ENCODE measurements around the gene SLC6A2.

Gene SLC6A2

GRCh38 chr16:55640701-55641327 is 15.0 kb upstream of the SLC6A2 start:
- Histone ChIP-seq H2AFZ (no peak overlapping the region), H3K27me3 (ENCODE audit: control insufficient read depth, insufficient read depth, low read length) (no peaks in the 10 kb centered on the region), H3K4me1 (no peaks in the 10 kb centered on the region), H3K4me3 (ENCODE audit: low read depth, low read length) (no peak overlapping the region), H3K9ac (no peak overlapping the region), H3K79me2 (no peaks in the 10 kb centered on the region), H3K9me3 (ENCODE audit: control insufficient read depth, low read length) (no peaks in the 10 kb centered on the region), H3K36me3 (ENCODE audit: control insufficient read depth, insufficient read depth, low read length) (no peaks in the 10 kb centered on the region), H3K4me2 (ENCODE audit: low read length) (no peak overlapping the region), H3K27ac (no peak overlapping the region)
- TF ChIP-seq CTCF (IDR thresholded peaks at IDR 0.05) = no peak

DNA sequence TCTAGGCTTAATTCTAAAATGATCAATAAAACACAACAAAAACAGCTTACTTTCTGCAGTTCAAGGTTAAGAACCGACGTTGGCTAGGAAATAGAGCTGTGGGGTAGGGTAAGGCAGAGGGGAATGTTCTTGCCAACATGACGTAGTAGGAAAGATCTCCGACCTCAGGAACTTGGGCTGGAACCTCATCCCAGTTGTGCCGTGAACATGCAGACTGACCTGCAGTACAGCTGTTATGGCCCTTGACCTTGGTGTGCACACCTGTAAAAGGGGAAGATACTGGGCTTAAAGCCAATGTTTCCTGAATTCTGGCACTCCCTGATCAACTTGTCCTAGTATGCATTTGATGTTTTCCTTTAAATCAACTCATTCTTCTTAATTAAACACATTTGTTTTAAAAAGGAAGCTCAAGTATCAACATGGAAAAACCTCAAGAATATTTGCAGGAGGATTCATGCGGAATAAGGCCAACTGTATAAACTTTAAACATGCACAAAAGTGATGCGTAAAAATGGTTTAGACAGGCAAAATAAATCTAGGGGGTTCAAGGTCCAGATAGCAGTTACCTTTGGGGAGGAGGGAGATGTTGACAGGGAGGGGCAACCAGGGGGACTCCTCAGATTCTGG is 14.2 kb upstream of the SLC6A2 start:
- no peak for TF ChIP-seq CTCF (IDR thresholded peaks at IDR 0.05)
- H3K79me2 ChIP-seq = no peaks in the 10 kb centered on the region
- no peak overlapping the region for H3K27ac ChIP-seq
- H3K9ac ChIP-seq = no peak overlapping the region
- no peaks in the 10 kb centered on the region for H3K4me1 ChIP-seq
- no peaks in the 10 kb centered on the region for H3K9me3 ChIP-seq (ENCODE audit: control insufficient read depth, low read length)
- H2AFZ ChIP-seq = no peak overlapping the region
- H3K36me3 ChIP-seq (ENCODE audit: control insufficient read depth, insufficient read depth, low read length) = no peaks in the 10 kb centered on the region
- no peak overlapping the region for H3K4me2 ChIP-seq (ENCODE audit: low read length)
- H3K4me3 ChIP-seq (ENCODE audit: low read depth, low read length) = no peak overlapping the region
- no peaks in the 10 kb centered on the region for H3K27me3 ChIP-seq (ENCODE audit: control insufficient read depth, insufficient read depth, low read length)

DNA sequence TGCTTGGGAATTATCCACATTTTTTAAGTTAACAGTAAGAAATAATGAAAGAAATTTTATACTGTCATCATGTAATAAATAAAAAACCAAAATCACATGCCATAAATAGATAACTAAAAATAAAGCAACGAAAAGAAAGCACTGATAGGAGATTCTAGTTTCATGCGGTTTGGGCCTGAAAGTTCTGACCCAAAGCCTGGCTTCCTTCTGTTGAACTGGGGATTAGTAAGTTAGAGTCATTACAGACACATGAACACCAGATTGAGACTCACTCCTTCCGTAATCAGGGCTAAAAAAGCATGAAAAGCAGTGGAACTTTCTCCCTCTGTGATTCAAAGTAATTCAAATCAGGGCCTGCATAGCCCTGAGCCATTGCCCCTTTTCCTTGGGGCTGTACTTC is 13.2 kb upstream of the SLC6A2 start:
- Histone ChIP-seq H3K27ac (no peak overlapping the region), H3K4me3 (ENCODE audit: low read depth, low read length) (no peak overlapping the region), H3K4me2 (ENCODE audit: low read length) (no peak overlapping the region), H3K36me3 (ENCODE audit: control insufficient read depth, insufficient read depth, low read length) (no peaks in the 10 kb centered on the region), H3K9ac (no peak overlapping the region), H2AFZ (no peak overlapping the region), H3K4me1 (no peaks in the 10 kb centered on the region), H3K79me2 (no peaks in the 10 kb centered on the region), H3K27me3 (ENCODE audit: control insufficient read depth, insufficient read depth, low read length) (no peaks in the 10 kb centered on the region), H3K9me3 (ENCODE audit: control insufficient read depth, low read length) (no peaks in the 10 kb centered on the region)
- TF ChIP-seq CTCF (IDR thresholded peaks at IDR 0.05) = no peak

- Histone ChIP-seq H3K4me3 (ENCODE audit: low read depth, low read length) (no peak overlapping the region), H3K79me2 (no peaks in the 10 kb centered on the region), H3K9me3 (ENCODE audit: control insufficient read depth, low read length) (no peaks in the 10 kb centered on the region), H3K4me1 (no peaks in the 10 kb centered on the region), H3K9ac (no peak overlapping the region), H3K4me2 (ENCODE audit: low read length) (no peak overlapping the region), H3K36me3 (ENCODE audit: control insufficient read depth, insufficient read depth, low read length) (no peaks in the 10 kb centered on the region), H3K27me3 (ENCODE audit: control insufficient read depth, insufficient read depth, low read length) (no peaks in the 10 kb centered on the region), H2AFZ (no peak overlapping the region), H3K27ac (no peak overlapping the region)
- no peak for TF ChIP-seq CTCF (IDR thresholded peaks at IDR 0.05)
These were observed 12.4 kb upstream of the SLC6A2 start for GRCh38 chr16:55643161-55643970.
